ENCODE results near the gene LARGE1.

Gene LARGE1

DNA sequence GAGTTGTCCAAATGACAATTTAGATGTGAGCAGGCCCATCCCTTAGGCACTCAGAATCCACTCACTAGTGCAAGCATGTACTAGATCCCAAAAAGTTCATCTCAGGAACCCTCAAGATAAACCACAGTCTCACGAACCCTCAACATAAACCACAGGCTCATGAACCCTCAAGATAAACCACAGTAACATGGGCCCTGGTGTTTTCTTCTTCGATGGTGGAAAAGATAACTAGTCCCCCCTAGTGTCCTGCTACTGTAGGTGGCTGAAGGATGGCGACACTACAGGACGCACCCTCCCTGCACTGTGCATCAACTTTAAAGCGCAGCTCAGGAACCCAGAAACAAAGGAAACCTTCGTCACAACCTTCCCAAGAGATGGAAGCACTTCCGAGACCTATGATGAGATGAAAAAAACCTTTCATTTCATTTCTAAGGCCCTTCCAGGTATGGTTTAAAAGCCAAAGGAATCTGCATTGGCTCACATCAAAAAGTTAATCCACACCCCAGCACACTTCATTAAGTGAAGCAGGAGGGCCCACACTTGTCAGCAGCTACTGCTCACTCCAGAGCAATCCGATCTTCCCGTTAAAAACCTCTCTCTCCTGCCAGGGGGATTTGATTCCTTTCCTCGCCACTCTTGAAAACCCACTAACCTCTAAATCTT, 2.4 kb downstream of the LARGE1 start:
- TF ChIP-seq, protein P1, sequence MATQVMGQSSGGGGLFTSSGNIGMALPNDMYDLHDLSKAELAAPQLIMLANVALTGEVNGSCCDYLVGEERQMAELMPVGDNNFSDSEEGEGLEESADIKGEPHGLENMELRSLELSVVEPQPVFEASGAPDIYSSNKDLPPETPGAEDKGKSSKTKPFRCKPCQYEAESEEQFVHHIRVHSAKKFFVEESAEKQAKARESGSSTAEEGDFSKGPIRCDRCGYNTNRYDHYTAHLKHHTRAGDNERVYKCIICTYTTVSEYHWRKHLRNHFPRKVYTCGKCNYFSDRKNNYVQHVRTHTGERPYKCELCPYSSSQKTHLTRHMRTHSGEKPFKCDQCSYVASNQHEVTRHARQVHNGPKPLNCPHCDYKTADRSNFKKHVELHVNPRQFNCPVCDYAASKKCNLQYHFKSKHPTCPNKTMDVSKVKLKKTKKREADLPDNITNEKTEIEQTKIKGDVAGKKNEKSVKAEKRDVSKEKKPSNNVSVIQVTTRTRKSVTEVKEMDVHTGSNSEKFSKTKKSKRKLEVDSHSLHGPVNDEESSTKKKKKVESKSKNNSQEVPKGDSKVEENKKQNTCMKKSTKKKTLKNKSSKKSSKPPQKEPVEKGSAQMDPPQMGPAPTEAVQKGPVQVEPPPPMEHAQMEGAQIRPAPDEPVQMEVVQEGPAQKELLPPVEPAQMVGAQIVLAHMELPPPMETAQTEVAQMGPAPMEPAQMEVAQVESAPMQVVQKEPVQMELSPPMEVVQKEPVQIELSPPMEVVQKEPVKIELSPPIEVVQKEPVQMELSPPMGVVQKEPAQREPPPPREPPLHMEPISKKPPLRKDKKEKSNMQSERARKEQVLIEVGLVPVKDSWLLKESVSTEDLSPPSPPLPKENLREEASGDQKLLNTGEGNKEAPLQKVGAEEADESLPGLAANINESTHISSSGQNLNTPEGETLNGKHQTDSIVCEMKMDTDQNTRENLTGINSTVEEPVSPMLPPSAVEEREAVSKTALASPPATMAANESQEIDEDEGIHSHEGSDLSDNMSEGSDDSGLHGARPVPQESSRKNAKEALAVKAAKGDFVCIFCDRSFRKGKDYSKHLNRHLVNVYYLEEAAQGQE (IDR thresholded peaks at IDR 0.05; ENCODE audit: insufficient read depth in 1 of 2, low read depth in 2 of 2, low read length in 2 of 2), result no peak
- no peak for TF ChIP-seq SIN3A (IDR thresholded peaks at IDR 0.05; ENCODE audit: borderline replicate concordance, insufficient read depth, low read length)
- TF ChIP-seq TAF1 (IDR thresholded peaks at IDR 0.05; ENCODE audit: borderline replicate concordance, insufficient read depth, low read length), result no peak
- TF ChIP-seq FOXP2 (optimal IDR thresholded peaks at IDR 0.05; ENCODE audit: borderline replicate concordance, extremely low read depth, extremely low read length, insufficient read depth), result no peak
- TF ChIP-seq POLR2AphosphoS5 (IDR thresholded peaks at IDR 0.05; ENCODE audit: low read depth, low read length), result no peak

- TF ChIP-seq TAF1 (IDR thresholded peaks at IDR 0.05; ENCODE audit: borderline replicate concordance, insufficient read depth, low read length) (no peak), POLR2AphosphoS5 (IDR thresholded peaks at IDR 0.05; ENCODE audit: low read depth, low read length) (no peak), SIN3A (IDR thresholded peaks at IDR 0.05; ENCODE audit: borderline replicate concordance, insufficient read depth, low read length) (no peak), FOXP2 (optimal IDR thresholded peaks at IDR 0.05; ENCODE audit: borderline replicate concordance, extremely low read depth, extremely low read length, insufficient read depth) (no peak)
- TF ChIP-seq, protein P1 (IDR thresholded peaks at IDR 0.05; ENCODE audit: insufficient read depth in 1 of 2, low read depth in 2 of 2, low read length in 2 of 2), result no peak
Observed at GRCh38 chr22:33914699-33915098, 5.6 kb downstream of the LARGE1 start.

DNA sequence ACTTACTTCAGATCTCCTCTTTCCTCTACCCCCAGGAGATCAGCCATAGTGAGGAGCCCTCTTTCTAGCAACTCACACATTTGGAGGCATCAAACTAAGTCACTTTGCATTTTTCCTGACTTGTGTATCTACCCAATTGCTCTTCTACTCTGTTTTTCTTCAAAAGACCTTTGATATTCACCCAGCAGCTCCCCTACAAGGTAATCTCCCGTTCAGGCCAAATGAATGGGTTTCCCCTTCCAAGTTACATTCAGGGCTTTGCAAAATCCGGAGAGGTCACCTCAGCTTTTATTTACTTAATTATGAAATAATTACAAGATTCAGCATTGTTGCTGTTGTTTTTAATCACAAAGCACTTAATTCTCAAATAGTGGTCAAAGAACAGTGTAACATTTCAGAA, 6.1 kb downstream of the LARGE1 start:
- TF ChIP-seq TAF1 (IDR thresholded peaks at IDR 0.05; ENCODE audit: borderline replicate concordance, insufficient read depth, low read length) (no peak), FOXP2 (optimal IDR thresholded peaks at IDR 0.05; ENCODE audit: borderline replicate concordance, extremely low read depth, extremely low read length, insufficient read depth) (no peak), POLR2AphosphoS5 (IDR thresholded peaks at IDR 0.05; ENCODE audit: low read depth, low read length) (no peak), SIN3A (IDR thresholded peaks at IDR 0.05; ENCODE audit: borderline replicate concordance, insufficient read depth, low read length) (no peak)
- TF ChIP-seq, protein P1 (IDR thresholded peaks at IDR 0.05; ENCODE audit: insufficient read depth in 1 of 2, low read depth in 2 of 2, low read length in 2 of 2), result no peak

DNA sequence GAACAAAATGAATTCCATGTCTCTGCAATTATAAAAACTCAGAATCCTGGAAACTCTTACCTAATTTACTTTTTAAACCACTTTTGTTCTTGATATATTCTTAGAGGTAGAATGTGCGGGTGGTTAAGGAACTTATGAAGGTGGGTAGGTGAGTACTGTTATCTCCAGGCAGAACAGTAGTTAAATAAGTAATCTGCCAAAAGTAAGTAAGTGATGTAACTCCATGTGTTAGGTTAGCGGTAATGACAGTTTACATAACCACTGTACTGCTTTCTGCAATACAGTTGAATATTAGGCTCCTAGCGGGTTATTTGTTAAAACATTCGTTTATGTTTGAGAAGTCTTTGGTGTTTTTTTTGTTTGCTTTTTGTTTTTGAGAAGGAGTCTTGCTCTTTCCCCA, 7.1 kb downstream of the LARGE1 start:
- TF ChIP-seq POLR2AphosphoS5 (IDR thresholded peaks at IDR 0.05; ENCODE audit: low read depth, low read length) (no peak), FOXP2 (optimal IDR thresholded peaks at IDR 0.05; ENCODE audit: borderline replicate concordance, extremely low read depth, extremely low read length, insufficient read depth) (no peak), SIN3A (IDR thresholded peaks at IDR 0.05; ENCODE audit: borderline replicate concordance, insufficient read depth, low read length) (no peak), TAF1 (IDR thresholded peaks at IDR 0.05; ENCODE audit: borderline replicate concordance, insufficient read depth, low read length) (no peak)
- TF ChIP-seq, protein P1 (IDR thresholded peaks at IDR 0.05; ENCODE audit: insufficient read depth in 1 of 2, low read depth in 2 of 2, low read length in 2 of 2), result no peak
